Suppressor macrophage treated with lipopolysaccharide for 1 hour (primary cell): ENCODE results near the gene PRR20B.
"Not testable (repeated sequence)": the region's sequence is repeated elsewhere in the genome, so short reads cannot be mapped to it uniquely, and the experiment has no call there.

Source experiments
- DNase-seq, 3 donors: peaks; one replicate each; pipeline ENCODE4 v3.0.0-alpha.2; 2020 to 2022

The PRR20B gene

GRCh38 chr13:57147188-57147587, at the start of gene PRR20B:
Gene PRR20B, plus strand, starts transcription at chr13:57147488. Its CDS starts 387 bp downstream, at chr13:57147875.
- not testable (repeated sequence) for DNase-seq

GRCh38 chr13:57114945-57115344, 32.3 kb upstream of the PRR20B start:
- DNase-seq, result no peak

GRCh38 chr13:57123681-57124080, 23.6 kb upstream of the PRR20B start:
- DNase-seq, result no peak

- DNase-seq, result no peak
These were observed 18.4 kb upstream of the PRR20B start for GRCh38 chr13:57128909-57129308.

- DNase-seq, result no peak
These were observed 11.2 kb upstream of the PRR20B start for GRCh38 chr13:57136093-57136492.

GRCh38 chr13:57137585-57137984, 9.7 kb upstream of the PRR20B start:
- no peak for DNase-seq

GRCh38 chr13:57138988-57139387, 8.3 kb upstream of the PRR20B start:
- DNase-seq, result no peak

GRCh38 chr13:57139781-57140180, 7.5 kb upstream of the PRR20B start:
- not testable (repeated sequence) for DNase-seq

GRCh38 chr13:57140235-57140968, 6.9 kb upstream of the PRR20B start, which contains the start of gene PRR20A:
Gene PRR20A, plus strand, starts transcription at chr13:57140918. Its CDS starts 387 bp downstream, at chr13:57141305.
- not testable (repeated sequence) for DNase-seq

- DNase-seq, result not testable (repeated sequence)
These were observed 818 bp downstream of the PRR20B start for GRCh38 chr13:57148106-57148505.

GRCh38 chr13:57153761-57154160, 6.5 kb downstream of the PRR20B start, which contains the start of gene PRR20C:
Gene PRR20C, plus strand, starts transcription at chr13:57154061. Its CDS starts 387 bp downstream, at chr13:57154448.
- DNase-seq, result not testable (repeated sequence)

- DNase-seq, result not testable (repeated sequence)
These were observed 13.0 kb downstream of the PRR20B start, which contains the start of gene PRR20D for GRCh38 chr13:57160332-57160731. Gene PRR20D, plus strand, starts transcription at chr13:57160632. Its CDS starts 387 bp downstream, at chr13:57161019.

- DNase-seq, result not testable (repeated sequence)
These were observed 19.6 kb downstream of the PRR20B start, which contains the start of gene PRR20E for GRCh38 chr13:57166897-57167296. Gene PRR20E, plus strand, starts transcription at chr13:57167197. Its CDS starts 387 bp downstream, at chr13:57167584.

GRCh38 chr13:57191667-57192066, 44.4 kb downstream of the PRR20B start:
- no peak for DNase-seq
